Jurkat, Clone E6-1 (cell line): ENCODE results near the gene OOSP1.

Experiments used
- DNase-seq: peaks from one replicate; pipeline ENCODE4 v3.0.0-alpha.2; 2011; ENCODE audit warnings: low read depth, low spot score
- H3K4me3 ChIP-seq: 2 replicates; pipeline ENCODE4 v1.5.1; 2011; ENCODE audit warnings: mild to moderate bottlenecking, low read length, control low read depth, moderate library complexity

OOSP1 gene

DNA sequence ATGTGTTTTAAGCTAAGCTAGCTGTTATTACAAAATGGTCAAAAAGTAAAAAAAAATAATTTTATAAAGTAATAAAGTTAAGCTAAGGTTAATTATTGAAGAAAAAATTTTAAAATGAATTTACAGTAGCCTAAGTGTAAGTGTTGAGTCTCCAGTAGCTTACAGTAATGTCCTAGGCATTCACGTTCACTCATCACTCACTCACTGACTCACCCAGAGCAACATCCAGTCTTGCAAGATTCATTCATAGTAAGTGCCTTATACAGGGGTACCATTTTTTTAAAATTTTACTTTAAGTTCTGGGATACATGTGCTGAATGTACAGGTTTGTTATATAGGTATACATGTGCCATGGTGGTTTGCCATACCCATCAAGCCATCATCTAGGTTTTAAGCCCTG lies 67.1 kb downstream of the OOSP1 start:
- no peak overlapping the region for H3K4me3 ChIP-seq
- no peak for DNase-seq
